HG02763 (cell line): ENCODE measurements around the gene MYO16.

Experiments
- ATAC-seq: cut with Tn5 transposase; IDR thresholded peaks from one replicate; pipeline ENCODE4 v1.9.1; 2021; ENCODE audit warnings: mild to moderate bottlenecking, moderate library complexity; ENCODE audit not compliant: unreplicated experiment

MYO16 gene

GRCh38 chr13:109148243-109148642, 518.8 kb downstream of the MYO16 start:
- no peak for ATAC-seq

GRCh38 chr13:109150696-109151095, 521.3 kb downstream of the MYO16 start:
- ATAC-seq = no peak

- ATAC-seq = no peak
Observed at GRCh38 chr13:109151255-109151654, 521.8 kb downstream of the MYO16 start.

- ATAC-seq = no peak
Observed at GRCh38 chr13:109151696-109152095, 522.3 kb downstream of the MYO16 start.

GRCh38 chr13:109152311-109152820, 523.0 kb downstream of the MYO16 start:
- ATAC-seq = no peak

- ATAC-seq = no peak
Observed at GRCh38 chr13:109152941-109153340, 523.5 kb downstream of the MYO16 start.

- ATAC-seq = no peak
Observed at GRCh38 chr13:109154146-109154545, 524.7 kb downstream of the MYO16 start.

- no peak for ATAC-seq
Observed at GRCh38 chr13:109154546-109154945, 525.1 kb downstream of the MYO16 start.

- no peak for ATAC-seq
Observed at GRCh38 chr13:109154966-109155761, 525.8 kb downstream of the MYO16 start.

GRCh38 chr13:109156181-109156935, 526.9 kb downstream of the MYO16 start:
- ATAC-seq = no peak

GRCh38 chr13:109157275-109157674, 527.9 kb downstream of the MYO16 start:
- ATAC-seq = no peak

- ATAC-seq = no peak
Observed at GRCh38 chr13:109158383-109158782, 529.0 kb downstream of the MYO16 start.

GRCh38 chr13:109159650-109160309, 530.4 kb downstream of the MYO16 start:
- ATAC-seq = no peak

GRCh38 chr13:109160357-109160756, 530.9 kb downstream of the MYO16 start:
- peak; percentile 24 for ATAC-seq

GRCh38 chr13:109160887-109161669, 531.7 kb downstream of the MYO16 start:
- ATAC-seq = peak; percentile 22

GRCh38 chr13:109162248-109163036, 533.0 kb downstream of the MYO16 start:
- peak; percentile 85 for ATAC-seq

GRCh38 chr13:109163037-109163379, 533.6 kb downstream of the MYO16 start:
- peak; percentile 0 for ATAC-seq

GRCh38 chr13:109165417-109165904, 536.0 kb downstream of the MYO16 start:
- no peak for ATAC-seq

- peak; percentile 21 for ATAC-seq
Observed at GRCh38 chr13:109166804-109167203, 537.4 kb downstream of the MYO16 start.

GRCh38 chr13:109172136-109172535, 542.7 kb downstream of the MYO16 start:
- ATAC-seq = no peak
